ENCODE results near the gene TMIE.

Gene TMIE

GRCh38 chr3:46701181-46701939 lies at the start of gene TMIE:
Gene TMIE (plus strand): TSS chr3:46701392. CDS start chr3:46701488, 96 bp downstream.
- peaks cover 1% of the 10 kb centered on the region for H3K4me1 Mint-ChIP-seq (ENCODE audit: low read depth)
- H3K27me3 Mint-ChIP-seq (ENCODE audit: low read depth) = peaks cover 35% of the 10 kb centered on the region
- H3K9me3 Mint-ChIP-seq = no peaks in the 10 kb centered on the region
- H3K36me3 Mint-ChIP-seq (ENCODE audit: low read depth) = no peaks in the 10 kb centered on the region
- no peak within 1 kb of the TSS for H3K4me3 Mint-ChIP-seq
- no peak within 1 kb of the TSS for H3K27ac Mint-ChIP-seq

- Mint-ChIP-seq H3K27ac (no peak overlapping the region), H3K27me3 (ENCODE audit: low read depth) (peaks cover 34% of the 10 kb centered on the region), H3K4me1 (ENCODE audit: low read depth) (no peaks in the 10 kb centered on the region), H3K9me3 (peaks cover 12% of the 10 kb centered on the region), H3K36me3 (ENCODE audit: low read depth) (no peaks in the 10 kb centered on the region), H3K4me3 (no peak overlapping the region)
Measured at GRCh38 chr3:46655271-46655670, 45.9 kb upstream of the TMIE start.

- Mint-ChIP-seq H3K27ac (no peak overlapping the region), H3K27me3 (ENCODE audit: low read depth) (peaks cover 27% of the 10 kb centered on the region), H3K4me3 (no peak overlapping the region), H3K36me3 (ENCODE audit: low read depth) (no peaks in the 10 kb centered on the region), H3K9me3 (peaks cover 6% of the 10 kb centered on the region), H3K4me1 (ENCODE audit: low read depth) (no peaks in the 10 kb centered on the region)
Measured at GRCh38 chr3:46656778-46657556, 44.2 kb upstream of the TMIE start.

GRCh38 chr3:46659285-46659684 lies 41.9 kb upstream of the TMIE start:
- no peaks in the 10 kb centered on the region for H3K9me3 Mint-ChIP-seq
- H3K27ac Mint-ChIP-seq = no peak overlapping the region
- H3K27me3 Mint-ChIP-seq (ENCODE audit: low read depth) = peaks cover 20% of the 10 kb centered on the region
- no peaks in the 10 kb centered on the region for H3K36me3 Mint-ChIP-seq (ENCODE audit: low read depth)
- no peaks in the 10 kb centered on the region for H3K4me1 Mint-ChIP-seq (ENCODE audit: low read depth)
- no peak overlapping the region for H3K4me3 Mint-ChIP-seq

- H3K36me3 Mint-ChIP-seq (ENCODE audit: low read depth) = no peaks in the 10 kb centered on the region
- H3K27me3 Mint-ChIP-seq (ENCODE audit: low read depth) = peaks cover 20% of the 10 kb centered on the region
- H3K9me3 Mint-ChIP-seq = no peaks in the 10 kb centered on the region
- H3K4me1 Mint-ChIP-seq (ENCODE audit: low read depth) = no peaks in the 10 kb centered on the region
- H3K4me3 Mint-ChIP-seq = no peak overlapping the region
- H3K27ac Mint-ChIP-seq = no peak overlapping the region
Measured at GRCh38 chr3:46660003-46660402, 41.2 kb upstream of the TMIE start.

- Mint-ChIP-seq H3K4me3 (no peak overlapping the region), H3K9me3 (no peaks in the 10 kb centered on the region), H3K36me3 (ENCODE audit: low read depth) (no peaks in the 10 kb centered on the region), H3K4me1 (ENCODE audit: low read depth) (no peaks in the 10 kb centered on the region), H3K27me3 (ENCODE audit: low read depth) (peaks cover 18% of the 10 kb centered on the region), H3K27ac (no peak overlapping the region)
Measured at GRCh38 chr3:46660543-46661523, 40.4 kb upstream of the TMIE start.

GRCh38 chr3:46661776-46662766 lies 39.1 kb upstream of the TMIE start:
- Mint-ChIP-seq H3K36me3 (ENCODE audit: low read depth) (no peaks in the 10 kb centered on the region), H3K27me3 (ENCODE audit: low read depth) (peaks cover 15% of the 10 kb centered on the region), H3K27ac (no peak overlapping the region), H3K4me3 (no peak overlapping the region), H3K4me1 (ENCODE audit: low read depth) (no peaks in the 10 kb centered on the region), H3K9me3 (no peaks in the 10 kb centered on the region)

- no peak overlapping the region for H3K4me3 Mint-ChIP-seq
- no peaks in the 10 kb centered on the region for H3K4me1 Mint-ChIP-seq (ENCODE audit: low read depth)
- no peaks in the 10 kb centered on the region for H3K9me3 Mint-ChIP-seq
- no peaks in the 10 kb centered on the region for H3K36me3 Mint-ChIP-seq (ENCODE audit: low read depth)
- peaks cover 12% of the 10 kb centered on the region for H3K27me3 Mint-ChIP-seq (ENCODE audit: low read depth)
- H3K27ac Mint-ChIP-seq = no peak overlapping the region
Measured at GRCh38 chr3:46662771-46663551, 38.2 kb upstream of the TMIE start.

- no peak overlapping the region for H3K4me3 Mint-ChIP-seq
- no peaks in the 10 kb centered on the region for H3K9me3 Mint-ChIP-seq
- no peaks in the 10 kb centered on the region for H3K36me3 Mint-ChIP-seq (ENCODE audit: low read depth)
- peaks cover 12% of the 10 kb centered on the region for H3K27me3 Mint-ChIP-seq (ENCODE audit: low read depth)
- H3K27ac Mint-ChIP-seq = no peak overlapping the region
- H3K4me1 Mint-ChIP-seq (ENCODE audit: low read depth) = no peaks in the 10 kb centered on the region
Measured at GRCh38 chr3:46663591-46664135, 37.5 kb upstream of the TMIE start.

GRCh38 chr3:46664188-46664970 lies 36.8 kb upstream of the TMIE start:
- no peak overlapping the region for H3K27ac Mint-ChIP-seq
- no peaks in the 10 kb centered on the region for H3K9me3 Mint-ChIP-seq
- H3K4me1 Mint-ChIP-seq (ENCODE audit: low read depth) = no peaks in the 10 kb centered on the region
- H3K27me3 Mint-ChIP-seq (ENCODE audit: low read depth) = peaks cover 5% of the 10 kb centered on the region
- H3K36me3 Mint-ChIP-seq (ENCODE audit: low read depth) = no peaks in the 10 kb centered on the region
- H3K4me3 Mint-ChIP-seq = no peak overlapping the region

- H3K27ac Mint-ChIP-seq = no peak overlapping the region
- H3K36me3 Mint-ChIP-seq (ENCODE audit: low read depth) = no peaks in the 10 kb centered on the region
- no peaks in the 10 kb centered on the region for H3K4me1 Mint-ChIP-seq (ENCODE audit: low read depth)
- no peak overlapping the region for H3K4me3 Mint-ChIP-seq
- no peaks in the 10 kb centered on the region for H3K9me3 Mint-ChIP-seq
- H3K27me3 Mint-ChIP-seq (ENCODE audit: low read depth) = no peaks in the 10 kb centered on the region
Measured at GRCh38 chr3:46664971-46665762, 36.0 kb upstream of the TMIE start.
